Effector CD4-positive, alpha-beta T cell (primary cell): Measurements from ENCODE around the gene SHANK1.

Experiments
- DNase-seq: peaks from one replicate; pipeline ENCODE4 v3.0.0-alpha.2; 2020

SHANK1 gene

DNA sequence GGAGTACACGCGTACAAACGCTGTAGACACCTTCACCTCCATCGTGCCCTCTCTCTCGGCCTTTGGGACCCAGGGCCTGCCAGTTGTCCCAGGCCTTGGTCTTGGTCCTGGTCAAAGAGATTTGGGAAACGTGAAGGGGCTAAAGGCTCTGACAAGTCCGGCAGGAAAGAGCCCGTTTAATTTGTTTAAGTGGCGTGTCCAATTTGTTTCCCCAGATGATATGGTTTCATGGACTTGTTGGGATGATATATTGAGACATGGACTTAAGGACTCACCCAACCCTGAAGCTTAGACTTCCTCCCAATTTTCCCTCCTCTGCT lies 6.3 kb upstream of the SHANK1 start:
- DNase-seq = no peak

DNA sequence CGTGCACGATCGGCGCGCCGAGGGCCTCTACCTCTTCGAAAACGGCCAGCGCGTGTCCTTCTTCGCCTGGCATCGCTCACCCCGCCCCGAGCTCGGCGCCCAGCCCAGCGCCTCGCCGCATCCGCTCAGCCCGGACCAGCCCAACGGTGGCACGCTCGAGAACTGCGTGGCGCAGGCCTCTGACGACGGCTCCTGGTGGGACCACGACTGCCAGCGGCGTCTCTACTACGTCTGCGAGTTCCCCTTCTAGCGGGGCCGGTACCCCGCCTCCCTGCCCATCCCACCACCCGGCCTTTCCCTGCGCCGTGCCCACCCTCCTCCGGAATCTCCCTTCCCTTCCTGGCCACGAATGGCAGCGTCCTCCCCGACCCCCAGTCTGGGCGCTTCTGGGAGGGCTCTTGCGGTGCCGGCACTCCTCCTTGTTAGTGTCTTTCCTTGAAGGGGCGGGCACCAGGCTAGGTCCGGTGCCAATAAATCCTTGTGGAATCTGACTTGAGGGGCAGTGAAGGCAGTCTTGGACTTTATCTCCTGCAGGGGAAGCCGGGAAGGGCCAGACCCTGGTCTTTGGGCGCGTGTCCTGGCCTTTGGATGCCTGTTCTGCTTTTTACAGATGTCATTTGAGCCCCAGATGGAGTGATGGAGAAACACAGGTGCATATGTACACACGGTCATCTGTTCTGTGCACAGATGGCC lies 5.8 kb upstream of the SHANK1 start:
- no peak for DNase-seq

- DNase-seq = peak; percentile 73
Observed at GRCh38 chr19:50724522-50725217, 5.1 kb upstream of the SHANK1 start.

- no peak for DNase-seq
Observed at GRCh38 chr19:50723735-50724521, 4.3 kb upstream of the SHANK1 start.

- no peak for DNase-seq
Observed at GRCh38 chr19:50723069-50723468, 3.5 kb upstream of the SHANK1 start, which contains the start of gene CLEC11A. TSS of gene CLEC11A (plus strand) at chr19:50723364. CDS start at chr19:50723526, 162 bp downstream.

DNA sequence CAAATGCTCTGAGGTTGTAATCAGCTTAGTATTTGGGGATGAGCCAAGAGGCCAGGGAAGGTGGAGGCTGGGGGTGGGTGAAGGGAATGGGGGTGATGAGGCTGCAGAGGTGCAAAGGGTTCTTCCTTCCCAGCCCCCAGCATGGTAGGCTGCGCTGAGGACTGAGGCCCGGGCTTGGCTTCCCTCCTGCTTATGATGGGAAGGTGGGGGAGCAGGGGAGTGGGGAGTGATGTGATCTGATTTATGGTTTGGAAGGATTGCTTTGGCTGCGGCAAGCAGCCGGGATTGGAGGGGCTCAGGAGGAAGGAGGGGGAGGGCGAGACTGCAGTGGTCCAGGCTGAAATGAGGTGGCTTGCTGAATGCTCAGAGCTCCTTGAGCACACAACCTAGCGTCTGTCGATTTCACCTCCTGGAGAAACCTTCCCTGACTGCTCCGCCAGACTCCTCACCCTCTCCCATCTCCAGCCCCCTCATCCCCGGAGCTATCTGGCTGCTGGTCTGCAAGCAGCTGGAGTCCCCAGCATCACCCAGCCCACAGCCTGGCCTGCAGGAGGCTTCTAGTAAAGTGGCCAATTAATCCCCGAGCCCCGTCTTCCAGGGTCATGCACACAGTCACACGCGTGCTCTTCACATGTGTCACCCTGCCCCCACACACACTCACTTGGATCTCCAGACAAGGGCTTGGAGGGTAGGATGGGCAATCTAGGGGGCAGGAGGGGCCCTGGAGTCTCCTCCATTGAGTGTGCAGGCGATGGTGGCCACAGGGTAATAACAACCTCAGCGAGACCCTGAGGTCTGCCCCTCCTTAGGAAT lies 2.8 kb upstream of the SHANK1 start:
- DNase-seq = no peak

- DNase-seq = no peak
Observed at GRCh38 chr19:50721441-50722137, 2.0 kb upstream of the SHANK1 start.

GRCh38 chr19:50720921-50721381 lies 1.3 kb upstream of the SHANK1 start:
- DNase-seq = no peak

- no peak for DNase-seq
Observed at GRCh38 chr19:50720181-50720920, 749 bp upstream of the SHANK1 start.

DNA sequence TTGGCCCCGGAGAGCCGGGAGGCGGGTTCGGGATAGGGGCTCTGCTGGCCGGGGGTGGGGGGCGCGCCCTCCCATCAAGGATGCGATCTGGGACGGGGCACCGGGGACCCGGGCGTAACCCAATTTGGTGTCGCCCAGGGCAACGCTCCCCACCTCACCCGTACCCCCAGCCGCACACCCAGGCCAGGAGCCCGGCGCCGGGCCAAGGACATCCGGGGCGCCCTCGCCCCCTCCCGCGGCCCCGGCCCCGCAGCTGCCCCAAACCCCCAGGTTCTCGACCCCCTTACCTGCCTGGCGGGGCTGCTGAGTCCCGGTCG lies 525 bp downstream of the SHANK1 start:
- DNase-seq = no peak

DNA sequence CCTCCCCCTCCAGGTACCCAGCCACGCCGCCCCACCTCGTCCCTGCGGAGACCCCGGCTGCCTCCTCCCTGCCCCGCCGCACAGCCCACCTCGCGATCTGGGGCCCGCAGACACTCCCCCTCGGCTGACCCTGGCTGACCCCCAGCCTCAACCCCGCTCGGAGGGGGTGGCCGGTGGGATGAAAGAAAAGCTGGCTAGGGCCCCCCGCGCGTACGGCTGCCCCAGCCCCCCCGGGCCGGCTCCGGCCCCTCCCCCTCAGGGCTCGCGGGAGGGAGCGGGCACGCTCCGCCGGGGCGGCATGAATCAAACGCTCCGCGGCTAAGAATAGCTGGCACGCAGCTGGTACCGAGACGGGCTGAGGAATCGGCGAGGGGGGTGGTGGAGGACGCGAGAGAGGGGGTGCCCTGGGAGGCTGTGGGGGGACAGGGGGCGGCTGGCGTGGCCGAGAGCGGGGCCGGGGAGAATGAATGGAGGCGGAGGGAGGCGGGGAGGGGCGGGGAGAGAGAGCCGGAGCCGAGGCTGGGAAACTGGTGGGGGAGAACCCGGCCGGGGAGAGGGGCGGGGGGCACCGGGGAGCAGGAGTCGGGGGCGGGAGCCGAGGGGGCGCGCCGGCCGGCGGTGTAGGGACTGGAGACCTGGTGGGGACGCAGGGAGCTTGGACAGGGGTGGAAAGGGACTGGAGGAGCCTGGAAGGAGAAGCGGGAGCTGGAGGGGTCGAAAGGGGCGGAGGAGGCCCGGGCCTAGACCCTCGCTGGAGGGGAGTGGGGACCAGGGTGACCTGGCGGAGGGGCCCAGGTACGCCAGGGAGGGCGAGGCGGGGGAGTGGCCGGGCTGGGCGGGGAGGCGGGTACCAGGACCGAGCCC lies 1.1 kb downstream of the SHANK1 start:
- no peak for DNase-seq

DNA sequence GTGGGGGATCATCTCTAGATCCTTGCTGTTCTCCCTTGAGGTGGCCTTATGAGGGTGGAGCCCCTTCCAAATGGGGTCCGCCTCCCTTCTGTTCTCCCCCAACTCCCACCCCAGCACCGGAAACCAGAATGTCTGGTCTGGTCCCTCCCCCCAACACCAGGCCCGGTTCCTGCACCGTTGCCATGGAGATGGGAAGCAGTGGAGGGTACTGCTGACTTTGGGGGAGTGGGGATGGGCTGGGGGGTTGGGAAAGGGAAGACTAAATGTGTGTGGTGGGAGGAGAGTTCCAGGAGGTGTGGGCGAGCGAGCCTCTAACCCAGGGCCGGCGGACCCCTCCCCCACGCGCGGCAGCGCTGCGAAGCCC lies 1.7 kb downstream of the SHANK1 start:
- DNase-seq = no peak

DNA sequence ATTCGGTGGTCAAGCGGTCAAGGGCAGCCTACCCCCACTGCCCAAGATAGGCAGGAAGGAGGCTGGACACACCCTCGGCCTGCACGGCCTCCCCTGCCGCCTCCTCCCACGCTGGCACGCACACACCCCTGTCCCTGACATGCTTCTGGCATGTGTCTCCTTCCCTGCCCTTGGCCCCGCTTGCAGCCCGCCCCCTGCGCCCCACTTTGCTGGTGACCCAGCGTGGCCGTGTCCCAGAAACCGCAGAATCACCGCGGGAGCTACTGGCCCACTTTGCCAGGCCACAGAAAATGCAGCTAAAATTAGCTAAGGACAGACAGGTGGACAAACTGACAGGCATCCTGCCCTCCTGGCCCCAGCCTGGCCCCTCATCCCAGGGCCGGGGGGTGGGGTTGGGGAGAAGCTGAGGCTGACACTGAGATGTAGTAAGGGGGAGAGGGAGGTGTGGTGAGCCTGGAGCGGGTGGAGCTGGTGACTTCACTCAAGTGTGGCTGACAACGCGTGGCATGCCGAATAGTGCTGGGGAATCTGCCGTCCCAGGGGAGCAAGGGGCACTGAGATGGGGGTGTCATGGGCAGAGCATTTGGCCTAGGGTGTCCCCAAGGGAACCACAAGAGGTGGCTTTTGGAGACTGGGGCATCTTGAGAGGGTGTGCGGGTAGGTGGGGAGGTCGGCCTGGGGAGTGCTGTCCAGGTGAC lies 2.4 kb downstream of the SHANK1 start:
- DNase-seq = no peak

- DNase-seq = no peak
Observed at GRCh38 chr19:50716178-50717025, 3.2 kb downstream of the SHANK1 start.

- DNase-seq = no peak
Observed at GRCh38 chr19:50713556-50714236, 5.9 kb downstream of the SHANK1 start.

DNA sequence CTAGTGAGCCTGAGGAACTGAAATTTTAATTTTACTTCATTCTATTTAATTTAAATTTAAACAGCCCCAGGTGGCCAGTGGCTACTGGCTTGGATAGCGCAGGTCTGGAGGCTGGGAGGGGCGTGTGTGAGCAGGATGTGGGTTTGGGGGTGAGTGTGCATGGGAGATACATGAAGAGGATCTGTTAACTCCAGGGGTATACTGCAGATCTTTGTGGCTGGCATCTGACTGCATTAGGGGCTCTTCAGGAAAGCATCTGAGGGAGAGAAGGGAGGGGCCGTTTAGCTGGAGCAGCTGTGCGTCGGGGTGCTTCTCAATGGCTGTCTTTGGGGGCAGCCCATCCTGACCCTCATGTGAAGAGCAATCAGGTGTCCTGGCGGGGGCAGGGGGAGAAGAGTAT lies 6.8 kb downstream of the SHANK1 start:
- no peak for DNase-seq

DNA sequence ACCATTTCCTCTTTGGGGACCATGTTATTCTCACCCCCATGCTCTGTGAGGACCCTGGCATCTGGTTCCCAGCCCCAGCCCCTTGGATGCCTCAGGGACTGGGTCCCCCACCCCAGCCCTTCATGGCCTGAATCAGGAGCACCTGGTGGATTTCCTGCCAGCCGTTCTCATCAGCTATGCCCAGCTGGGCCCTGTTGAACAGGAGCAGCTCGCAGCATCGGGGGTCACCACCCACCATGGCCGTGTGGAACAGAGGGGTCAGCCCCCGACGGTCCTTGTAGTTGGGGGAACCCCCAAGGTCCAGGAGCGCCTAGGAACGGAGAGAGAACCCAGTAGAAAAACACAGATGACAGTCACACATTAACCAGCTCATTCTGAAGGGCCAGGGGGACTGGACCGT lies 7.8 kb downstream of the SHANK1 start:
- DNase-seq = no peak

GRCh38 chr19:50711196-50711595 lies 8.4 kb downstream of the SHANK1 start:
- DNase-seq = no peak

GRCh38 chr19:50710612-50711011 lies 9.0 kb downstream of the SHANK1 start:
- no peak for DNase-seq
